Activated T-helper 2 cell treated with anti-CD3 and anti-CD28 coated beads, Interferon-gamma antibody, Interleukin-2, Interleukin-4, amounts not matched to agents 10 μg/mL and 5 μg/mL and 100 μg/mL, durations not matched to agents 14 hours and 24 hours and 36 hours (primary cell): ENCODE data around the gene HLA-DQB1. TPM values are rescaled to one million over a fixed set of nuclear protein-coding genes. Genes with fewer than 3 reads are reported as not detected.

ENCODE experiments used
- DNase-seq: peaks from one replicate; pipeline ENCODE4 v3.0.0; 2021; ENCODE audit warnings: low spot score
- H3K27ac Mint-ChIP-seq: one replicate; pipeline ENCODE4 v1.8.0; 2021; ENCODE audit warnings: mixed read lengths
- H3K27me3 Mint-ChIP-seq: one replicate; pipeline ENCODE4 v1.8.0; 2021; ENCODE audit warnings: low read depth, mixed read lengths
- H3K36me3 Mint-ChIP-seq: one replicate; pipeline ENCODE4 v1.8.0; 2021; ENCODE audit warnings: low read depth, mixed read lengths
- H3K4me1 Mint-ChIP-seq: one replicate; pipeline ENCODE4 v1.8.0; 2021; ENCODE audit warnings: low read depth, mixed read lengths
- H3K4me3 Mint-ChIP-seq: one replicate; pipeline ENCODE4 v1.8.0; 2021; ENCODE audit warnings: low read depth, mild to moderate bottlenecking, moderate library complexity, mixed read lengths
- H3K9me3 Mint-ChIP-seq: one replicate; pipeline ENCODE4 v1.8.0; 2021; ENCODE audit warnings: mixed read lengths
- intact Hi-C: fragments of 100-400 bp; cut with micrococcal nuclease; formaldehyde crosslinking; loops from one replicate; pipeline ENCODE4 v1.15.1; 2023
- total RNA-seq: library from RNA; stranded (reverse); gene quantifications from 2 replicates; pipeline ENCODE4 v1.2.3, GENCODE V29; 2022

Gene HLA-DQB1
- total RNA-seq, 1 donor from 2014 or later: 2.7 TPM

GRCh38 chr6:32614366-32615081 is 51.9 kb downstream of the HLA-DQB1 start:
- Mint-ChIP-seq H3K27ac (no peak overlapping the region), H3K4me1 (peaks cover 11% of the 10 kb centered on the region), H3K27me3 (peaks cover 6% of the 10 kb centered on the region), H3K4me3 (no peak overlapping the region), H3K9me3 (peaks cover 24% of the 10 kb centered on the region), H3K36me3 (peaks cover 13% of the 10 kb centered on the region)
- no peak for DNase-seq
- intact Hi-C loops: no loop called here

DNA sequence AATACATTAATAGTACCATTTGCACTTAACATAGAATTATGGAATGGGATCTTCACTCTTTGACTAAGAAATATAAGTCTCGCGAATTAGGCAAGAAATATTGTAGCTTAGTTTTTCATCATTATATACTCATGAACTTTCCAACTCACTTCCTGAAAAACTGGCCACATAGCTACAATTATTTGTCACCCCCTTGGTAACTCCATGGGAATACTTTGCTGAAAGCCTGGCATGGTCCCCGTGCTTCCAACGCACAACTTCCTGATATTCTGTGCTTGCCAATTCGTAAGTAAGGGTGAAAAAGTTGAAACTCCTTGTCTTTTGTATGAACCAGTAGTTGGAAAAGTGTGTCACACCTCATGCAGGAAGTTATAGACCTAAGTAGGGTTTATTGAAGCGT is 53.0 kb downstream of the HLA-DQB1 start:
- intact Hi-C loops: no loop called here
- Mint-ChIP-seq H3K4me1 (peaks cover 11% of the 10 kb centered on the region), H3K36me3 (peaks cover 9% of the 10 kb centered on the region), H3K9me3 (peaks cover 18% of the 10 kb centered on the region), H3K27ac (no peak overlapping the region), H3K4me3 (no peak overlapping the region), H3K27me3 (peaks cover 6% of the 10 kb centered on the region)
- no peak for DNase-seq

- DNase-seq: no peak
- Mint-ChIP-seq H3K36me3 (no peaks in the 10 kb centered on the region), H3K27ac (no peak overlapping the region), H3K9me3 (no peaks in the 10 kb centered on the region), H3K4me3 (no peak overlapping the region), H3K27me3 (peaks cover 10% of the 10 kb centered on the region), H3K4me1 (peaks cover 11% of the 10 kb centered on the region)
- intact Hi-C loops: loop anchor here (1.0 kb wide), 1 partner anchor 12 kb away; no protein-coding TSS in a partner anchor
Observed at GRCh38 chr6:32610682-32611296, 55.7 kb downstream of the HLA-DQB1 start.

- Mint-ChIP-seq H3K27ac (no peak overlapping the region), H3K4me3 (no peak overlapping the region), H3K9me3 (no peaks in the 10 kb centered on the region), H3K4me1 (peaks cover 10% of the 10 kb centered on the region), H3K27me3 (peaks cover 10% of the 10 kb centered on the region), H3K36me3 (no peaks in the 10 kb centered on the region)
- intact Hi-C loops: loop anchor here (1.0 to 10.0 kb wide), 2 partner anchors 12 to 735 kb away; no protein-coding TSS in a partner anchor
- DNase-seq: peak; percentile 50
Observed at GRCh38 chr6:32609731-32610640, 56.5 kb downstream of the HLA-DQB1 start.

Other genes with a start within 250 kb of the HLA-DQB1 start
- gene HLA-DRA, start 226.8 kb downstream of the HLA-DQB1 start, total RNA-seq: 20.8 and 23.7 TPM in 2 replicates
- gene HLA-DRB5, start 136.4 kb downstream of the HLA-DQB1 start, total RNA-seq: 10.6 and 12.6 TPM in 2 replicates
- gene HLA-DRB1, start 76.8 kb downstream of the HLA-DQB1 start, total RNA-seq: 22.9 and 27.2 TPM in 2 replicates
- 5.0 and 6.3 TPM in 2 replicates for gene HLA-DQA1, start 29.3 kb downstream of the HLA-DQB1 start, total RNA-seq
- gene HLA-DQA2, start 74.7 kb upstream of the HLA-DQB1 start, total RNA-seq: 1.0 and 1.7 TPM in 2 replicates
- 0.25 and 0.30 TPM in 2 replicates for gene HLA-DQB2, start 96.9 kb upstream of the HLA-DQB1 start, total RNA-seq
- 3.1 and 3.6 TPM in 2 replicates for gene HLA-DOB, start 150.3 kb upstream of the HLA-DQB1 start, total RNA-seq
- 142 and 162 TPM in 2 replicates for gene TAP2, start 172.1 kb upstream of the HLA-DQB1 start, total RNA-seq
- 352 and 368 TPM in 2 replicates for gene PSMB8, start 177.4 kb upstream of the HLA-DQB1 start, total RNA-seq
- gene TAP1, start 187.0 kb upstream of the HLA-DQB1 start, total RNA-seq: 276 and 278 TPM in 2 replicates
- 262 and 265 TPM in 2 replicates for gene PSMB9, start 187.5 kb upstream of the HLA-DQB1 start, total RNA-seq